Cardiac muscle cell (in vitro differentiated cells and primary cell): ENCODE results near the gene RBM47. TPM values are rescaled to one million over a fixed set of nuclear protein-coding genes. Genes with fewer than 3 reads are reported as not detected.

Experiments
- DNase-seq, 2 donors: peaks; one replicate each; pipeline versions ENCODE4 v3.0.0 to v3.0.0-alpha.2; 2010 to 2017; ENCODE audit warnings: low read depth in 1 of 2, low spot score in 1 of 2
- H3K27ac ChIP-seq: fragments of 200-600 bp; sonication (generic); 2 replicates; pipeline ENCODE4 v1.5.1; 2016
- H3K27me3 ChIP-seq: fragments of 200-600 bp; sonication (generic); 2 replicates; pipeline ENCODE4 v1.6.0; 2016; ENCODE audit warnings: control low read depth
- H3K36me3 ChIP-seq: fragments of 200-600 bp; sonication (generic); 2 replicates; pipeline ENCODE4 v1.5.1; 2016; ENCODE audit warnings: control low read depth
- H3K4me1 ChIP-seq: fragments of 200-600 bp; sonication (generic); 2 replicates; pipeline ENCODE4 v1.8.1; 2017; ENCODE audit warnings: low read depth, mild to moderate bottlenecking, mixed run types
- H3K4me3 ChIP-seq: fragments of 200-600 bp; sonication (generic); 2 replicates; pipeline ENCODE4 v1.5.1; 2016; ENCODE audit warnings: mild to moderate bottlenecking
- H3K9me3 ChIP-seq: fragments of 200-600 bp; sonication (generic); 2 replicates; pipeline ENCODE4 v1.5.1; 2017; ENCODE audit warnings: low read depth, mild to moderate bottlenecking, control low read depth
- CTCF ChIP-seq: IDR thresholded peaks from 2 replicates; pipeline ENCODE4 v1.5.1; 2012; ENCODE audit warnings: low read depth, mild to moderate bottlenecking, low read length
- polyA plus RNA-seq: library from polyadenylated mRNA; unstranded; fragments of >200 nt; fragmentation: Nextera tagmentation; extraction: Ambion mirVana; gene quantifications from 2 replicates; pipeline ENCODE4 v1.2.1, GENCODE V29; 2016
- total RNA-seq: library from RNA; depleted of rRNA; stranded (reverse); fragments of >200 nt; gene quantifications from 2 replicates; pipeline ENCODE4 v1.2.3, GENCODE V29; 2016

The RBM47 gene
- total and polyA plus RNA-seq, 2 experiments from 2014 or later: 1.1 to 1.4 TPM

- no peaks in the 10 kb centered on the region for H3K4me1 ChIP-seq
- H3K9me3 ChIP-seq: no peaks in the 10 kb centered on the region
- no peaks in the 10 kb centered on the region for H3K36me3 ChIP-seq
- DNase-seq: no peak
- H3K4me3 ChIP-seq: no peak overlapping the region
- H3K27ac ChIP-seq: no peak overlapping the region
- no peaks in the 10 kb centered on the region for H3K27me3 ChIP-seq
- no peak for TF ChIP-seq CTCF
Observed at GRCh38 chr4:40665842-40666241, 36.2 kb upstream of the RBM47 start.

- no peaks in the 10 kb centered on the region for H3K4me1 ChIP-seq
- H3K36me3 ChIP-seq: no peaks in the 10 kb centered on the region
- no peaks in the 10 kb centered on the region for H3K27me3 ChIP-seq
- H3K27ac ChIP-seq: no peak overlapping the region
- TF ChIP-seq CTCF: no peak
- no peaks in the 10 kb centered on the region for H3K9me3 ChIP-seq
- no peak overlapping the region for H3K4me3 ChIP-seq
- DNase-seq: peak in 1 of 2 donors; percentile 41
Observed at GRCh38 chr4:40662962-40663604, 33.4 kb upstream of the RBM47 start.

- Histone ChIP-seq H3K27ac (no peak overlapping the region), H3K4me3 (no peak overlapping the region), H3K4me1 (no peaks in the 10 kb centered on the region), H3K9me3 (no peaks in the 10 kb centered on the region), H3K27me3 (no peaks in the 10 kb centered on the region), H3K36me3 (no peaks in the 10 kb centered on the region)
- DNase-seq: no peak
- no peak for TF ChIP-seq CTCF
Observed at GRCh38 chr4:40661803-40662202, 32.1 kb upstream of the RBM47 start.

- TF ChIP-seq CTCF: no peak
- H3K4me1 ChIP-seq: no peaks in the 10 kb centered on the region
- DNase-seq: no peak
- no peak overlapping the region for H3K27ac ChIP-seq
- no peaks in the 10 kb centered on the region for H3K27me3 ChIP-seq
- no peaks in the 10 kb centered on the region for H3K36me3 ChIP-seq
- no peak overlapping the region for H3K4me3 ChIP-seq
- no peaks in the 10 kb centered on the region for H3K9me3 ChIP-seq
Observed at GRCh38 chr4:40656201-40656863, 26.7 kb upstream of the RBM47 start.

GRCh38 chr4:40651280-40651679, 21.6 kb upstream of the RBM47 start:
- Histone ChIP-seq H3K4me1 (no peaks in the 10 kb centered on the region), H3K27me3 (no peaks in the 10 kb centered on the region), H3K36me3 (no peaks in the 10 kb centered on the region), H3K4me3 (no peak overlapping the region), H3K9me3 (no peaks in the 10 kb centered on the region), H3K27ac (no peak overlapping the region)
- no peak for TF ChIP-seq CTCF
- no peak for DNase-seq
